Activated CD4-positive, CD25-positive, alpha-beta regulatory T cell treated with anti-CD3 and anti-CD28 coated beads, Interleukin-2, amount 50 U/mL, for 16 hours (primary cell): ENCODE results near the gene AJM1.

Source experiments
- DNase-seq: peaks from one replicate; pipeline ENCODE4 v3.0.0-alpha.2; 2020; ENCODE audit warnings: low read depth, low spot score

The AJM1 gene

DNA sequence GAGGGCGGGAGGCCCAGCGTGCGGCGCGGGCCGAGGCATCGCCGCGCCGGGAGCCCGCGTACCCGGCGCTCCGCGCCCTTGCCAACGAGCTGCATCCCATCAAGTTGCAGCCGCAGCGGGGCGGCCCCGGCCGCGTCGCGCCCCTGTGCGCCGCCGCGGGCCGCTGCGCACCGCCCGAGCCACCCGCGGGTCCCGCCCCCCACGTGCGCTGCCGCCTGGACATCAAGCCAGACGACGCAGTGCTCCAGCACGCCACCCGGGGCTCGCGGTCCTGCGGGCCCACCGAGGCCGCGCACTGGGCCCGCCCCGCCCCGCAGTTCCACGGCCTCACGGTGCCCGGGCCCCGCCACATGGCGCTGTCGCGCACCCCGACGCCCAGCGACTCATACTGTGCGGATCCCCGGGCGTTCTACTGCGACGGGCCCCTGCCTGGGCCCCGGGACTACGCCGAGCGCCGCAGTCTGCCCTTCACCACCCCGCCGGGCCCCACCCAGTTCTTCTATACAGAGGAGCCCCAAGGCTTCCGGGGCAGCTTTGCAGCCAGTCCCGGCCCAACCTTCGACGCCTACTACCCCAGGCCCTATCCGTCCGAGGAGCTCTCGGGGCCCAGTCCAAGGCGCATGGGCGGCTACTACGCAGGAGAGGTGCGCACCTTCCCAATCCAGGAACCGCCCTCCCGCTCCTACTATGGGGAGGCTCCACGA lies 2.6 kb downstream of the AJM1 start:
- no peak for DNase-seq

DNA sequence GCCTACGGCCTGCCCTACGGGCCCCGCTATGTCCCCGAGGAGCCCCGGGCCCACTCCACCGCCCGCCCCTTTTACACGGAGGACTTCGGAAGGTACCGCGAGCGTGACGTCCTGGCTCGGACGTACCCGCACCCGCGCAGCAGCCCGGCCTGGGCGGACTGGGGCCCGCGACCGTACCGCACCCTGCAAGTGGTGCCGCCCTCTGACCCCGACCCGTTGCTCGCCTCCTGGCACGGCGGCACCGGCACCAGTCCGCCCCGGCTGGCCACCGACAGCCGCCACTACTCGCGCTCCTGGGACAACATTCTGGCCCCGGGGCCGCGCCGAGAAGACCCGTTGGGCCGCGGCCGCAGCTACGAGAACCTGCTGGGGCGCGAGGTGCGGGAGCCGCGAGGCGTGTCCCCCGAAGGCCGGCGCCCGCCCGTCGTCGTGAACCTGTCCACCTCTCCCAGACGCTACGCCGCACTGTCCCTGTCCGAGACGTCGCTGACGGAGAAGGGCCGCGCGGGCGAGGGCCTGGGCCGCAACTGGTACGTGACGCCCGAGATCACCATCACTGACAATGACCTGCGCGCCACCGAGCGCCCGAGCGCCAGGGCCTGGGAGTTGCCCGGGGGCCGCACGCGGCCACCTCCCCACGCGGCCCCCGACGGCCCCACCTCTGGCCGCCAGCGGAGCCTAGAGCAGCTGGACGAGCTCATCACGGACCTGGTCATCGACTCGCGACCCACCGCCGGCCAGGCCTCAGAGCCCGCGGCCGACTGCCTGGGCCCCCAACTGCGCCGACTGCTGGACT lies 3.4 kb downstream of the AJM1 start:
- DNase-seq, result no peak

DNA sequence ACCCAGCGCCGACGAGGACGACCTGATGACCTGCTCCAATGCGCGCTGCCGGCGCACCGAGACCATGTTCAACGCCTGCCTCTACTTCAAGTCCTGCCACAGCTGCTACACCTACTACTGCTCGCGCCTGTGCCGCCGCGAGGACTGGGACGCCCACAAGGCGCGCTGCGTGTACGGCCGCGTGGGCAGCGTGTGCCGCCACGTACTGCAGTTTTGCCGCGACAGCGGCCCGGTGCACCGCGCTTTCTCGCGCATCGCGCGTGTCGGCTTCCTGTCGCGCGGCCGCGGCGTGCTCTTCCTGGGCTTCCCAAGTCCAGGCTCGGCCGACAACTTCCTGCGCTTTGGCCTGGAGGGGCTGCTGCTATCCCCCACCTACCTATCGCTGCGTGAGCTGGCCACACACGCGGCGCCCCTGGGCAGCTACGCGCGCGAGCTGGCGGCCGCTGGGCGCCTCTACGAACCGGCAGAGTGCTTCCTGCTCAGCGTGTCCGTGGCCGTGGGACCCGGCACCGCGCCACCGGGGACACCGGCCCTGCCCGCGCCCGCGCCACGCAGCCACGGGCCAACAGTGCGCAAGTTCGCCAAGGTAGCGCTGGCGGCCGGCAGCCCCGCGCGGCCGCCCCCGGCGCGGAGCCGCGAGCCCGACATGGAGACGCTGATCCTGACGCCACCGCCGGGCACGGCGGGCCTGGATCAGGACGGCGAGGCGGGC lies 4.3 kb downstream of the AJM1 start:
- no peak for DNase-seq

DNA sequence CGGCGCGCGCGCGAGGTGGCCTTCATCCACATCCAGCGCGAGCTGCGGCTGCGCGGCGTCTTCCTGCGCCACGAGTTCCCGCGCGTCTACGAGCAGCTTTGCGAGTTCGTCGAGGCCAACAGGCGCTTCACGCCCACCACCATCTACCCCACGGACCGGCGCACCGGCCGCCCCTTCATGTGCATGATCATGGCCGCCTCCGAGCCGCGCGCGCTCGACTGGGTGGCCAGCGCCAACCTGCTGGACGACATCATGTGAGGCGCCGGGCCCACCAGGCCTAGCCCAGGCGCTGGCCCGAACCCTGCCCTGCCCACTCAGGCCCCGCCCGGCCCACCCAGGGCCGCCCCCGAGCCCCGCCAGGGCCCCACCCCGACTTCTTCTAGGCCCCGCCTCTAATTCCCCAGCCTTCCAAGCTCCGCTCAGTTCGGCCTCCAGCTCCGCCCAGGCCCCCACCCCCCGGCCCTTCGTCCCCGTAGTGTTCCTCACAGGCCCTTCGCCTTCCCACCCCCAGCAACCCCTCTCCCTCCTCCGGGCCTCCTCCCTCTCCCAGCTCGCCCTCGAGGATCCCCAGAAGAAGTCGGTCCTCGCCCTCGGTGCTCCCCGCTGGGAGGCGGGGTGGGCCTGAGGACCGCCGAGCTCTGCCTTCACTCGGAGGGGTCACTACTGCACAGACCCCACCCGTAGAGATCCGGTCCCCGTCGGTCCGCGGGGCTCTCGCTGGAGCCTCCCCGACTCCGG lies 5.0 kb downstream of the AJM1 start:
- no peak for DNase-seq

DNA sequence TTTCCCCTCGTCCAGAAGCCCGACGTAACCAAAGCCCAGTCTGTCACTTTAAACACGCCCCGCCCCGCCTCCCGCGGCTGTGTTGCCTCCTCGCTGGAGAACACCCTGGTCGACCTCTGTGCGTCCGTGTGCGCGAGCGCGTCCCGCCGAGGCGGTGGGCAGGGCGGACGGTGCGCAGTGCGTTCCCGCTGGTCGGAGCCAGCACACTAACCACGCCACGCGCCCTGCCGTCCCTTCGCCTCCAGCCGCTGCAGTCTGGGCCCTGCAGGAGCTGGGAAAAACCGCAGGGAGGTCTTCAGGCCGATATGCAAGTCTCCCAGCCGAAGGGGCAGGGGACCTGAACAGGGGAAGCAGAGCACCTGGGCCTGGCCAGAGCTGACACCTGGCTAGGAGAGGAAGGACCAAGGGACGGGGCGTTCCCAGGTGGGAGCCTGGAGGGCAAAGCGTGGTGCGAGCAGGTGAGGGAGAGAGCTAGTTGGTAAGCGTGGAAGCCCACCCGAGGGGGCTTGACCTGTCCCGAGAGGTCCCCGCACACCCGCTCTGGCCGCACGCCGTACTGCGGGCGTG lies 5.6 kb downstream of the AJM1 start:
- peak; percentile 40 for DNase-seq

DNA sequence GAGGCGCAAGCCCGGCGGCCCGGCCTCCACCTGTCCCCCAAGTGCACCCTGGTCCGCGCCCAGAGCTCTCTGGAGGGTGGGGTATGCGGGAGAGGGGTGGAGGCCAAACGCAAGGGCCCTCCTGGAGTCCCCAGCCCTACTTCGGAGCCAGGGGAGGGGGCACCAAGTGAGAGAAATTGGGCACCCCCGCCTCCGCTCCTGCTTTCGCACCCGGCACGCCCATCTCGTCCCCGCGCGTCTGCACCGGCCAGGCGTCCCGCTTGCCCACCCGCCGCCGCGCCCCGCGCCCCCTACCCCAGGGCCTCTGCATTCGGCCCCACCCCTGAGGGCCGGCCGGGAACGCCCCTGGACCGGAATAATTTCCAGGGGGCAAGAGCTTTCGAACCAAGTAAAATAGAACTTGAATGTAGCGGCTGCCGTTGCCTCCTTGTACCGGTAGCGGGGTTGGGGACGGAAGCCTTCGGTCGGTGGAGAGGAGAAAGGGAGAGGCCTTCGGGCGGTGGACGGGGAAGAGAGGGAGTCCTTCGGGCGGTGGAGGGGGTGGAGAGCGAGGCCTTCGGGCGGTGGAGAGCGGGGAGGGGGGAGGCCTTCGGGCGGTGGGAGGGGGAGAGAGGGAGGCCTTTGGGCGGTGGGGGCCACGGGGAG lies 6.2 kb downstream of the AJM1 start:
- no peak for DNase-seq

DNA sequence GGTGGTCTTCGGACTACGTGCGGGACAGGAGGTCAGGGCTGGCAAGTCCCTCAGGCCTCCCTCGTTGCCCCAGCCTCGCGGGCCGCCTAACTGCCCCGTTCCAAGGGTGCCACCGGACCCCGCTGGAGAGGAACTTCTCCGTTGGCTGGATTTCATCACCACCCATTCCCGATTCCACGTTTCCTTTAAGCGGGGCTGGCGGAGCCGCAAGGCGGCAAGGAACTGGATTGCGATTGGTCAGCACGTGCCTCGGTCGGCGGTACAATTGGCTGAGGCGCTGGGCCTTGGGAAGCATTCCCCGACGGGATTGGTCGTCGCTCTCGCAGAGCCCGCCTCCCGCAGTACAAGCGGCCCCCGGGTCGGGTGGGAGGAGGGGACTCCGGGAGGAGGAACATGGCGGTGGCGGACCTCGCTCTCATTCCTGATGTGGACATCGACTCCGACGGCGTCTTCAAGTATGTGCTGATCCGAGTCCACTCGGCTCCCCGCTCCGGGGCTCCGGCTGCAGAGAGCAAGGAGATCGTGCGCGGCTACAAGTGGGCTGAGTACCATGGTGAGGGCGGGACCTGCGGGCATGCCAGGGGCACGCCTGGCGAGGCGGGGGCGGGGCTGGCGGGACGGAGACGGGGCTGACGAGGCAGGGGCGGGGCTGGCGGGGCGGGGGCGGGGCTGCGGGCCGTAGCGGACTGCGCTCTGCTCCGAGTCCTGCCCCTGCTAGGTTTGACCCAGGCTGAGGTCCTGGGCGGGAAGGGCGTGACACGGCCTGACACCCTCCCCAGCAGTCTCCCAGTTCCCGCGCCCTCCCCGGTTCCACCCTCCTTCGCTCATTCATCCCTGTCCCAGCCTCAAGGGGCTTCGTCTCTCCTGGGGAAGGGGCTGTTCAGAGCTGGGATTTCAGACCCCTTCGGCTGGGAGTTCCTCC lies 7.0 kb downstream of the AJM1 start, which contains the start of gene PHPT1:
PHPT1 (plus strand) TSS at position 372 of the 922 bp plus-strand sequence; CDS start at position 394, 22 bp downstream.
- peak; percentile 90 for DNase-seq

DNA sequence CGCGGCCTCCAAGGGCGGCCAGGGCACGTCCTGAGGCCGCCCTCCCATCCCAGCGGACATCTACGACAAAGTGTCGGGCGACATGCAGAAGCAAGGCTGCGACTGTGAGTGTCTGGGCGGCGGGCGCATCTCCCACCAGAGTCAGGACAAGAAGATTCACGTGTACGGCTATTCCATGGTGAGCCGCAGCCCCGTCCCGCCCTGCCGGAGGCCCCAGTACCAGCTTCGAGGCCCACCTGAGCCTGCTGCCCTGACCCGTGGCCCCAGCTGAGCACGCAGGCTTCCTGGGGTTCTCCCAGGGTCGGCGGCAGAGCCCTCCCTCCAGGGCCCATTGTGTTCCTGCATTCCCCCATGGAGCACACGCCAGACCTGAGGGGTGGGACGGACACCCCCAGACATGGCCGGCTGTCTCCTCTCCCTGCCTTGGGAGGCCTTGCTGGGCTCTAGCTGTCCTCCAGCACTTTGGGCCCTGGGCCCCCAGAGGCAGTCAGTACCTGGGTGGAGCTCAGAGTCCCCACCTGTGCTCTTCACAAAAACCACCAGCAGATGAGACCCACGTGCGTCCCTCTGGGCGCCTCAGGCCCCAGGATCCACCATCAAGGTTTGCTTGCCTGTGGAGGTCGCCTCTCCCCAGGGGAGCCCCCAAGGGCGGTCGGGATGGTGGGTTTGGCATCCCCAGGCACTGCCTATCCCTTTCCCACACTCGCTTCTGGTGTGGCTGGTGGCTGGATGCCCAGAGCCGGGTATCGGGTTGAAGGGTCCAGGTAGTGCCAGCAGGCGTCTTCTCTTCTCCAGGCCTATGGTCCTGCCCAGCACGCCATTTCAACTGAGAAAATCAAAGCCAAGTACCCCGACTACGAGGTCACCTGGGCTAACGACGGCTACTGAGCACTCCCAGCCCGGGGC lies 7.9 kb downstream of the AJM1 start:
- DNase-seq, result no peak

DNA sequence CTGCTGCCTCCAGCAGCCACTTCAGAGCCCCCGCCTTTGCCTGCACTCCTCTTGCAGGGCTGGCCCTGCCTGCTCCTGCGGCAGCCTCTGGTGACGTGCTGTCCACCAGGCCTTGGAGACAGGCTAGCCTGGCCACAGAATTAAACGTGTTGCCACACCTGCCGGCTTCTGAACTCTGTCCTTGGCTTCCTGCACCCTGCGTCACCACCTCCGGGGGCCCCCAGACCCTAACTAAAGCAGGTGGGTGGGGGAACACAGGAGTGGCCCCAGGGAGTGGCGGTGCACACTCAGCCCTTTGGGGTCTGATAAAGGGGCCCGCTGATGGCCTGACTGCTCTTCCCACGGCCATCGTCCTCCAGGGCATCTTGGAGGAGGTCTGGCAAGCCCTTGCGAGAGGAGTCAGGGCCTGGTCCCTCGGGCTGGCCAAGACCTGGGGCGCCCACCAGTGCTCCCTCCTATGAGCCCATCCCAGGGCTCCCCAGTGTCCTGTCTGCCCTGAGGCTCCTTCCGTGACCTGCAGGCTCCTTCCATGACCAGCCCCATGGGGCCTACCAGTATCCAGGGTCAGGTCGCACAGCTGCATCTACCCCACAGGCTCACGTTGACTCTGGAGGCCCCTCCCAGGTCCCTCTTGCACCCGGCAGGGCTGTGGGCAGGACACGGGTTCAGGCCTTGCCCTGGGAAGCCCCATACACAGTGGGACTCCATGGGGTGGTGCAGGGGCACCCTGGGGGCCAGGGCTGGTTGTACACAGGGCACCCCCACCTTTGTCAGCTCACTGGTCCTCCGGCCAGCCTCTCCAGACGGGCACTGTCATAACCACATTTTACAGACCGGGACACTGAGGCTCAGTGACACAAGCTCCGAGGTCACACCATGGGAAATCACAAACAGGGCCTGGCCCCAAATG lies 8.8 kb downstream of the AJM1 start:
- no peak for DNase-seq

DNA sequence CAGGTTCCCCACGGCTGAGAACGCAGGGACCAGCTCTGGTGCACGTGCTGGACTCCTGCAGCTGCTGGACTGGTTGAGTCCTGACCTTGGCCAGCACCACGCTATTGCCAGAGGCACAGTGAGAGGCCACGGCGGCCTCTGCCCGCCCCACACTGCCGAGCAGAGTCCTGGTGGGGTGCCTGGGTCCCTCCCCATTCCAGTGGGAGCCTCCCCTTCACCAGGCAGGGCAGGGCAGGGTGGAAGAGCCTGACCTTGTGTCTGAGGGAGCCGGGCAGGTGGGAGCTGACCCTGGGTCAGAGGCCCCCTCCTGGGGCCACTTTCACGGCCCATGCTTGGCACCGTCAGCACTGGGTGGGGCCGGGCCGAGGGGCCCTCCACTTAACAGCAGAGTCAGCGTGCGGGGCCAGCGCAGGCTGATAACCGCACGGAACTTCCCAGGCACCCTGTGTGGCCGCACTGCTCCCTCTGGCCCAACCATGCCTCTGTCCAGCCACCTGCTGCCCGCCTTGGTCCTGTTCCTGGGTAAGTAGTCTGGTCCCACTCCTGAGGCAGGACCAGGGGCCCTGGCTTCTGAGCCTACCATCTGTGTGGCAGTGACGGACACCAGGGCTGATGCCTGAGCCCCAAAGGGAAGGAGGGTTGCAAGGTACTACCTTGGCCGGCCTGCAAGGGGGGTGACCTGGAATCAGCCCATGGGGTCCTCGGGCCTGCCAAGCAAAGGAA lies 9.8 kb downstream of the AJM1 start, which contains the start of gene MAMDC4:
MAMDC4 (plus strand) TSS at position 406 of the 723 bp plus-strand sequence; CDS start at position 477, 71 bp downstream.
- no peak for DNase-seq

DNA sequence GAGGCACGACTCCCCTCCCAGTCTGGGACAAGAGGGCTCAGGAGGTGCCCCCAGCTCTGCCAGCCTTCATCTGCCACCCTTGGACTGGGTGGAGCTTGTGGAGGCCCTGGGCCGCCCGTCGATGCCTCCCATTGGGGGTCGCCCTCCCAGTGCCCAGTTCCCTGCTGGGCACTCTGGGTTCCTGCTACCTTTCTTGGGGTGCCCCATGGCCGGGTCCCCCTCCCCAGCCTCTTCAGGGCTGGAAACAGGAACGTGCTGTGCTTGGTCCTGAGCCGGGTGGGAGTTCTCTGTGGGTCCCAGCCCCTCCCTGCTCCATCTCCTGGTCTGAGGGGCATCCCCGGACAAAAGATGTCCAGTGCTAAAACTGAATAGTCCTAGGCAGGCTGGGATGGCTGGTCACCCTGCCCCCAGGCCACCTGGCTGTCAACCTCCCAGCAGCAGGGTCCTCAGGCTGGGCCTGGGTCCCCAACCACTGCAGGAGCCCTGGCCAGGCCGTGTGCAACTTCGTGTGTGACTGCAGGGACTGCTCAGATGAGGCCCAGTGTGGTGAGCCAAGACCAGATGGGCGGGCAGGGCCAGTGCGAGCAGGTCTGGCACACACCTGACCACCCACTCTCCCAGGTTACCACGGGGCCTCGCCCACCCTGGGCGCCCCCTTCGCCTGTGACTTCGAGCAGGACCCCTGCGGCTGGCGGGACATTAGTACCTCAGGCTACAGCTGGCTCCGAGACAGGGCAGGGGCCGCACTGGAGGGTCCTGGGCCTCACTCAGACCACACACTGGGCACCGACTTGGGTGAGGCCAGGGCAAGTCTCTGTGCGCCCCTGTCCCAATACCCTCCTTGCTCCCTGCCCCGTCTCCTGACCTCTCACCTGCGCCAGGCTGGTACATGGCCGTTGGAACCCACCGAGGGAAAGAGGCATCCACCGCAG lies 10.7 kb downstream of the AJM1 start:
- no peak for DNase-seq

DNA sequence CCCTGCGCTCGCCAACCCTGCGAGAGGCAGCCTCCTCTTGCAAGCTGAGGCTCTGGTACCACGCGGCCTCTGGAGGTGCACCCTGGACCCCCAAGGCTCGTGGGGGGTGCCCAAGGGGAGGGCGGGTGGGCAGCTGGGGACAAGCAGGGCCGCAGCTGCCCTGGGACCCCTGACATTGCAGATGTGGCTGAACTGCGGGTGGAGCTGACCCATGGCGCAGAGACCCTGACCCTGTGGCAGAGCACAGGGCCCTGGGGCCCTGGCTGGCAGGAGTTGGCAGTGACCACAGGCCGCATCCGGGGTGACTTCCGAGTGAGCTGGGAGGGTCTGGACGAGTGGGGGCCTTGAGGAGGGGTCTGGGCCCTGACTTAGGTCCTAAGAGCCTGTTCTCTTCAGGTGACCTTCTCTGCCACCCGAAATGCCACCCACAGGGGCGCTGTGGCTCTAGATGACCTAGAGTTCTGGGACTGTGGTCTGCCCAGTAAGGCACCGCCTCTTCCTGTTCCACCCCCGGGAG lies 11.4 kb downstream of the AJM1 start:
- no peak for DNase-seq

DNA sequence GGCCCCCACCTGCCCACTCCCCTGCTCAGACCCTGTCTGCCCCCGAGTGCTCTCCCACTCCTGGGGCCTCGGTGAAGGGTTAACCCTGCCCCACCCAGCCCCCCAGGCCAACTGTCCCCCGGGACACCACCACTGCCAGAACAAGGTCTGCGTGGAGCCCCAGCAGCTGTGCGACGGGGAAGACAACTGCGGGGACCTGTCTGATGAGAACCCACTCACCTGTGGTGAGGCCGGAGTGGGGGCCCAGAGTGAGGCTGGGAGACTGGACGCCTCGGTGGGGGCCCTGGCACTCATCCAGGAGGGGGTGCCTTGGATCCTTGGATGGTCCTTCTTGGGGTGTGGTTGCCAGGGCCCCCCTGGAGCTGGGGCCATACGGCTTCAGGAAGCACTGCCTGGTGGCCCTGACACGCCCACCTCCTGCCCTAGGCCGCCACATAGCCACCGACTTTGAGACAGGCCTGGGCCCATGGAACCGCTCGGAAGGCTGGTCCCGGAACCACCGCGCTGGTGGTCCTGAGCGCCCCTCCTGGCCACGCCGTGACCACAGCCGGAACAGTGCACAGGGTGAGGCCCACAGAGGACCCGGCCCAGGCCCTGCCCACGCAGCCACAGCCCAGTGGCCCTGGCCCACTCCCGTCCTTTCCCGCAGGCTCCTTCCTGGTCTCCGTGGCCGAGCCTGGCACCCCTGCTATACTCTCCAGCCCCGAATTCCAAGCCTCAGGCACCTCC lies 12.0 kb downstream of the AJM1 start:
- no peak for DNase-seq

DNA sequence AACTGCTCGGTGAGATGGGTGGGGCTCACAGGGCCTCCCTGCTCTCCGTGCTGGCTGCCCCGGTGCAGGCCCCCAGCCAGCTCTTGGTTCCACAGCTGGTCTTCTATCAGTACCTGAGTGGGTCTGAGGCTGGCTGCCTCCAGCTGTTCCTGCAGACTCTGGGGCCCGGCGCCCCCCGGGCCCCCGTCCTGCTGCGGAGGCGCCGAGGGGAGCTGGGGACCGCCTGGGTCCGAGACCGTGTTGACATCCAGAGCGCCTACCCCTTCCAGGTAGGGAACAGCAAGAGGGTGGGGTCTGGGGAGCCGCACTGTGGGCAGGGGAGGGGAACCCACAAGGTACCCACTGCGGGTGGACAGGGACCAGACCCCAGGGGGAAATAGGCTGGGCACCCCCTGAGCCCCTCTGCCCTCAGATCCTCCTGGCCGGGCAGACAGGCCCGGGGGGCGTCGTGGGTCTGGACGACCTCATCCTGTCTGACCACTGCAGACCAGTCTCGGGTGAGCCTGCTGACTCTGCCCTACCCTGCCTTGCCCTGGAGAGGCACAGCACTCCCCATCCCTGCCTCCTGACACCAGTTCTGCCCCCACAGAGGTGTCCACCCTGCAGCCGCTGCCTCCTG lies 12.7 kb downstream of the AJM1 start:
- DNase-seq, result no peak
